OCI-LY3 (cell line): ENCODE data around the gene TBATA.

Experiments
- CTCF ChIP-seq: fragments of 200-600, 300-600 bp; sonication (generic); IDR thresholded peaks from 2 replicates; pipeline ENCODE4 v1.5.1; 2014; ENCODE audit warnings: antibody characterized with exemption, low read length, low read depth
- EZH2phosphoT487 ChIP-seq: fragments of 200-600 bp; shearing (Covaris generic); IDR thresholded peaks from 2 replicates; pipeline ENCODE4 v1.6.1; 2018; ENCODE audit warnings: antibody characterized with exemption, mixed run types, low read depth

GRCh38 chr10:70779511-70780369 lies 5.4 kb downstream of the TBATA start:
- TF ChIP-seq CTCF = no peak
- no peak for TF ChIP-seq EZH2phosphoT487
